AG04449 (cell line): ENCODE results near the gene OXNAD1.

ENCODE experiments used
- CTCF ChIA-PET: fragments of 350-600 bp; formaldehyde crosslinking; extraction: SDS; loops from one replicate; lab custom pipeline; 2021; ENCODE audit warnings: antibody characterized with exemption; lab: Yijun Ruan, JAX
- POLR2A ChIA-PET: fragments of 400-600, 350-600 bp; formaldehyde crosslinking; extraction: SDS; loops from one replicate; lab custom pipeline; 2020; ENCODE audit warnings: antibody characterized with exemption, inconsistent platforms; lab: Yijun Ruan, JAX
- DNase-seq: peaks from one replicate; pipeline ENCODE4 v3.0.0-alpha.2; 2010; ENCODE audit warnings: low read depth, low spot score
- H3K4me3 ChIP-seq: 2 replicates; pipeline ENCODE4 v1.5.1; 2011; ENCODE audit warnings: low read depth, mild to moderate bottlenecking, control low read depth, low read length
- TF ChIP-seq, protein P1 (sequence below): IDR thresholded peaks from one replicate; pipeline ENCODE4 v1.5.1; 2011; ENCODE audit warnings: mild to moderate bottlenecking, moderate library complexity, low read length, control low read depth, inconsistent platforms; ENCODE audit not compliant: insufficient read depth; ENCODE audit errors: missing control alignments

The OXNAD1 gene

DNA sequence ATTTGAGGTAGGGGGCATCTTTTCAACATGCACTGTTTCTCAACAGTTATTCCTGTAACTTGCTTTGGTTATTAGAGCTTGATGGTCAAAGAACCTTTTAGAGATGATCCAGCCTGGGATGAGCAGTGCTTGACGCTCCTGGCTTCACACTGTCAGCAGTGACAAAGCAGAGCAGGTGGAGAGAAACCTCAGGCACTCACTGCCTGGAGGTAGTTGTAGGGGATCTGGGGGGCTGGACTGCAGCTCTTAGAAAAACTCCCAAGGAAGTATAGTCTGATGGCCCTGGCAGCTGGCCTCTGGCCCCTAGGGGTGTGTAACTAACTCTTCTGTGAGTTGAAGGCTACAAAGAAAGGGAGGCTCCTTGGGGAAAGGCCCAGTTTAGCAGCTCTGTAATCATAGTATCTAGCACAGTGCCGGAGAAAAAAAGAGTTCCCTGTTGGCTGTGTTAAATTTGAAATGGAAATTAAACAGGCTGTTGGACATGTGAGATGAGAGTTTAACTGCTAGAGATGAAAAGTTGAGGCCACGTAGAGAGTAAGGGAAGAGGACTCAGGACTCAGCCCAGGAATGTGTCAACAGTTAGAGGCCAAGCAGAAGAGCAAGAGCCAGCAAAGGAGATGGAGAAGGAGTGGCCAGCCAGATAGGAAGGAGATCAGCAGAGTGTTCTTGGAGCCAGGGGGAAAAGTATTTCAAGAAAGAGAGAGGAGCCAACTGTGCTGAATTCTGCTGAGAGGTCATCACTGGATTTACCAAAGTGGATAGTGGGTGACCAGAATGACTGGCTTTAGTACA, 14.2 kb downstream of the OXNAD1 start:
- TF ChIP-seq, protein P1, sequence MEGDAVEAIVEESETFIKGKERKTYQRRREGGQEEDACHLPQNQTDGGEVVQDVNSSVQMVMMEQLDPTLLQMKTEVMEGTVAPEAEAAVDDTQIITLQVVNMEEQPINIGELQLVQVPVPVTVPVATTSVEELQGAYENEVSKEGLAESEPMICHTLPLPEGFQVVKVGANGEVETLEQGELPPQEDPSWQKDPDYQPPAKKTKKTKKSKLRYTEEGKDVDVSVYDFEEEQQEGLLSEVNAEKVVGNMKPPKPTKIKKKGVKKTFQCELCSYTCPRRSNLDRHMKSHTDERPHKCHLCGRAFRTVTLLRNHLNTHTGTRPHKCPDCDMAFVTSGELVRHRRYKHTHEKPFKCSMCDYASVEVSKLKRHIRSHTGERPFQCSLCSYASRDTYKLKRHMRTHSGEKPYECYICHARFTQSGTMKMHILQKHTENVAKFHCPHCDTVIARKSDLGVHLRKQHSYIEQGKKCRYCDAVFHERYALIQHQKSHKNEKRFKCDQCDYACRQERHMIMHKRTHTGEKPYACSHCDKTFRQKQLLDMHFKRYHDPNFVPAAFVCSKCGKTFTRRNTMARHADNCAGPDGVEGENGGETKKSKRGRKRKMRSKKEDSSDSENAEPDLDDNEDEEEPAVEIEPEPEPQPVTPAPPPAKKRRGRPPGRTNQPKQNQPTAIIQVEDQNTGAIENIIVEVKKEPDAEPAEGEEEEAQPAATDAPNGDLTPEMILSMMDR = no peak
- DNase-seq = no peak
- no peak overlapping the region for H3K4me3 ChIP-seq
- ChIA-PET POLR2A (no interaction called here), CTCF (interaction anchor here (1.2 to 10.9 kb wide), 4 partner anchors 11 to 275 kb away, joined by 4 to 81 read pairs (median 24); partner anchors contain the start of genes DPH3 and OXNAD1)

DNA sequence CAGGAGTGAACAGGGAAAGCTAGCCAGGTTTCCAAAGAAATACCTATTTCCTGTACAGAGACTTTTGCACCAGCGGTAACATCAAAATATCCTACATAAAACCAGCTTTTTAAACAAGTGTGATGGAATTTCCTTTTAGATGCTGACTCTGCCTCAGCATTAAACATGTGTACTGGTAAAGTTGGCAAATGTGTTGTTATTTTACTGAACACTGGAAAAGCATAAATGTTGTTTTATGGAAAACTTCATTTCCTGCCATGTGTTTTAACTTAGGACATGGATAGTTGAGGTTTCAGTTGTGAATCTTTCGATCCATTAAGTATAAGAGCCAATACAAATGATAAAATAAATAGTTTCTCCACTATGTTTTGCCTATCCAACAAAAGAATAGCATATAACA, 15.7 kb downstream of the OXNAD1 start:
- POLR2A ChIA-PET = no interaction called here
- CTCF ChIA-PET = interaction anchor here (2.9 to 10.9 kb wide), 4 partner anchors 10 to 270 kb away, joined by 13 to 81 read pairs (median 24); partner anchors contain the start of genes DPH3 and OXNAD1
- H3K4me3 ChIP-seq = no peak overlapping the region
- DNase-seq = no peak
- TF ChIP-seq, protein P1 = no peak

DNA sequence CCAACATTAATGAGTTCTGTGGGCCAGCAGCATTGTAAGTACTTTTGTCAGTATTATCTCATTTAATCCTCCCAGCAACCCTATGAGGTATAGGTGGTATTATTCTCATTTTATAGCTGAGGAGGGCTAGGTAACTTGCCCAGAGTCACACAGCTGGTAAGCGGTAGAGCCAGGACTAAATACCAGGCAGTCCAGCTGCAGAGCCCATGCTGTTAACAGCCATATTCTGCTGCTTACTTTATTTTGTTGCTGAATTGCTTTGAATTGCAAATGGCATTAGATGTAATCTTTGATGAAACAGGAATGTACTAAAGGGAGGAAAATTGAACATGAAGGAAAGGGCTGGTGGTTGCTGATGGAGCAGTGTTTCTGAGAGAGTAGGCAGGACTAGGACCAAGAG, 19.6 kb downstream of the OXNAD1 start:
- DNase-seq = no peak
- TF ChIP-seq, protein P1 = no peak
- ChIA-PET POLR2A (no interaction called here), CTCF (interaction anchor here (1.0 to 10.9 kb wide), 3 partner anchors 10 to 233 kb away, joined by 3 to 81 read pairs (median 11); partner anchors contain the start of genes DPH3 and OXNAD1)
- no peak overlapping the region for H3K4me3 ChIP-seq

DNA sequence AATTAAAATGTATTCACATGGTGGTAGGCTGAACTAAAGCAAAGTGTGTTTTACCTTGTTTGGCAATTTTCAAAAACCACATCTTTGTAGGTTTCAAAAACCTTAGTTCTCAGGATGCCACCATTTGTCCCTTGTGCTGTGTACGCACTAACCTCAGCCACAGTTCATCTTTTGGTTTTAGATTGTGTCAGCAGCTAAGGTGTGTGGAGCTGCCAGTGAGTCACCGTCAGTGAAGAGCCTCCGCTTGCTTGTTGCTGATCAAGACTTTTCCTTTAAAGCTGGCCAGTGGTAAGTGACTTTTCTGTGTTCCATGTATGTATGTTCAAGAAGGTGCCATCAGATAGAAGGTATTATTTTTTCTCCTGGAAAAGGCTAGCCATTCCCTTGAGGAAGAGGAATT, 21.1 kb downstream of the OXNAD1 start:
- no peak for DNase-seq
- CTCF ChIA-PET = interaction anchor here (2.3 to 10.9 kb wide), 3 partner anchors 18 to 265 kb away, joined by 11 to 81 read pairs (median 25); partner anchors contain the start of genes DPH3 and OXNAD1
- POLR2A ChIA-PET = no interaction called here
- H3K4me3 ChIP-seq = no peak overlapping the region
- TF ChIP-seq, protein P1 = no peak

DNA sequence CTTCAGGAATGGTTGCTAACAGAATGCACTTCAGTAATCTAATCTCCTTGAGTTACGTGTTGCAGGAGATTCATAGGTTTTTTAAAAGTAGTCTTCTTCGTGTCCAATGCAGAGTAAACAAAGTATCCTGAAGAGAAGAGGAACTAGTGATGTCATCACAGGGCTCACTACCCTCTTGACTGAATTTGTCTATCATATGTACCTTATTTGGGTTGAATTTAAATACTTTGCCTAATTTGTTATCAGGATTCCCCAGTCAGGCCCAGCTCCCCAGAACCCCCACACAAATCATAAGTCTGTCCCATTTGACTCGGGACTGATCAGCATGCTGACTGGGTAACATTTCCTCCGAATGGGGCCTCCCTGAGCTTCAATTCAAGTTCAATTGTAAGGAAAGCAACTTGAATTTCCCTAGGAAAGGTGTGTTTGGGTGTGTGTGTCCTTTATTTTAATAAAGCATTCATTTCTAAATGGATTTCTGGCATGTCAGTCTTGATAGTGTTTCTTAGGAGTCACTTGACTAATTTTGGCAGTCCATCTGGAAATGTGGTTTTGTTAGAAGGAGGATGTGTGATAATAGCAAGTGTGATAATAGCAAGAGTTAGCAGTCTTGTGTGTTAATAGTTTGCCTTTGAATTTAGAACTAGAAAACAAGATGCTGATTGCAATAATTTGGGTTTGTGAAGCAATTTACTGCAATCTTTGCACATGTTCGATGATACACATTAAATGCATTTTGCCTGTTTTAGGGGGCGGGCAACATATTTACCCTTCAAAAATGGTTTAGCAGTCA, 21.9 kb downstream of the OXNAD1 start:
- ChIA-PET CTCF (interaction anchor here (2.3 to 10.9 kb wide), 3 partner anchors 19 to 264 kb away, joined by 11 to 81 read pairs (median 25); partner anchors contain the start of genes DPH3 and OXNAD1), POLR2A (no interaction called here)
- no peak overlapping the region for H3K4me3 ChIP-seq
- TF ChIP-seq, protein P1 = no peak
- no peak for DNase-seq
